Liver (tissue), 9 donors: ENCODE results near the gene TIAM2. TPM values are rescaled to one million over a fixed set of nuclear protein-coding genes. Genes with fewer than 3 reads are reported as not detected.

Source experiments
- DNase-seq: peaks from one replicate; pipeline ENCODE4 v3.0.0-alpha.2; 2017; ENCODE audit warnings: low spot score
- H3K27ac ChIP-seq, 2 donors: one replicate each; pipeline ENCODE4 v1.7.0; 2013; ENCODE audit warnings: inconsistent platforms in 2 of 2, low read length in 2 of 2, control low read depth in 1 of 2, low read depth in 1 of 2, mild to moderate bottlenecking in 1 of 2
- H3K27me3 ChIP-seq, 4 donors: one replicate each; pipeline versions ENCODE4 v1.6.1 to v1.7.0; 2013; ENCODE audit warnings: low read length in 3 of 4, inconsistent platforms in 1 of 4, mild to moderate bottlenecking in 1 of 4, moderate library complexity in 1 of 4; ENCODE audit not compliant: control insufficient read depth in 4 of 4, insufficient read depth in 4 of 4
- H3K36me3 ChIP-seq, 4 donors: one replicate each; pipeline versions ENCODE4 v1.6.1 to v1.7.0; 2013; ENCODE audit warnings: low read length in 3 of 4, mild to moderate bottlenecking in 3 of 4, low read depth in 1 of 4, moderate library complexity in 1 of 4; ENCODE audit not compliant: control insufficient read depth in 4 of 4, insufficient read depth in 3 of 4
- H3K4me1 ChIP-seq, 4 donors: one replicate each; pipeline versions ENCODE4 v1.6.1 to v1.7.0; 2013; ENCODE audit warnings: low read length in 3 of 4, mild to moderate bottlenecking in 3 of 4, moderate library complexity in 1 of 4; ENCODE audit not compliant: control insufficient read depth in 4 of 4, insufficient read depth in 4 of 4
- H3K4me3 ChIP-seq, 3 donors: one replicate each; pipeline versions ENCODE4 v1.6.1 to v1.7.0; 2013; ENCODE audit warnings: low read length in 3 of 3, control low read depth in 1 of 3, low read depth in 1 of 3, mild to moderate bottlenecking in 1 of 3
- H3K9ac ChIP-seq, 2 donors: one replicate each; pipeline ENCODE4 v1.7.0; 2013; ENCODE audit warnings: low read length in 2 of 2, mild to moderate bottlenecking in 2 of 2, moderate library complexity in 2 of 2, control low read depth in 1 of 2, low read depth in 1 of 2
- H3K9me3 ChIP-seq, 4 donors: one replicate each; pipeline versions ENCODE4 v1.6.1 to v1.7.0; 2013; ENCODE audit warnings: low read length in 3 of 4; ENCODE audit not compliant: control insufficient read depth in 4 of 4
- ATF3 ChIP-seq: IDR thresholded peaks from 2 replicates; pipeline ENCODE4 v1.6.1; 2016; ENCODE audit warnings: antibody characterized with exemption
- EGR1 ChIP-seq, 2 donors: IDR thresholded peaks; 2 replicates each; pipeline ENCODE4 v1.6.1; 2016 to 2018; ENCODE audit warnings: antibody characterized with exemption in 2 of 2, low read depth in 2 of 2
- FOXA1 ChIP-seq: IDR thresholded peaks from 2 replicates; pipeline ENCODE4 v1.6.1; 2016; ENCODE audit warnings: antibody characterized with exemption
- FOXA2 ChIP-seq: IDR thresholded peaks from 2 replicates; pipeline ENCODE4 v1.6.1; 2016; ENCODE audit warnings: antibody characterized with exemption
- GABPA ChIP-seq, 2 donors: IDR thresholded peaks in 1 of 2; conservative IDR thresholded peaks in 1 of 2; 2 replicates each; pipeline ENCODE4 v1.6.1; 2016; ENCODE audit warnings: antibody characterized with exemption in 2 of 2, mild to moderate bottlenecking in 1 of 2, moderate library complexity in 1 of 2
- HNF4A ChIP-seq, 2 donors: conservative IDR thresholded peaks; 2 replicates each; pipeline ENCODE4 v1.6.1; 2016; ENCODE audit warnings: antibody characterized with exemption in 2 of 2, mild to moderate bottlenecking in 2 of 2
- HNF4G ChIP-seq: IDR thresholded peaks from 2 replicates; pipeline ENCODE4 v1.6.1; 2016; ENCODE audit warnings: antibody characterized with exemption
- JUND ChIP-seq, 2 donors: IDR thresholded peaks; 2 replicates each; pipeline ENCODE4 v1.6.1; 2016; ENCODE audit warnings: antibody characterized with exemption in 2 of 2
- MAX ChIP-seq: IDR thresholded peaks from 2 replicates; pipeline ENCODE4 v1.6.1; 2016; ENCODE audit warnings: antibody characterized with exemption
- NR2F2 ChIP-seq: IDR thresholded peaks from 2 replicates; pipeline ENCODE4 v1.6.1; 2016; ENCODE audit warnings: antibody characterized with exemption
- RAD21 ChIP-seq, 2 donors: IDR thresholded peaks; 2 replicates each; pipeline ENCODE4 v1.6.1; 2016; ENCODE audit warnings: antibody characterized with exemption in 2 of 2, mild to moderate bottlenecking in 2 of 2
- REST ChIP-seq: IDR thresholded peaks from 2 replicates; pipeline ENCODE4 v1.6.1; 2016; ENCODE audit warnings: antibody characterized with exemption, mild to moderate bottlenecking
- RXRA ChIP-seq, 2 donors: IDR thresholded peaks; 2 replicates each; pipeline ENCODE4 v1.6.1; 2017 to 2018; ENCODE audit warnings: antibody characterized with exemption in 2 of 2, mild to moderate bottlenecking in 1 of 2
- SP1 ChIP-seq: IDR thresholded peaks from 2 replicates; pipeline ENCODE4 v1.6.1; 2018; ENCODE audit warnings: antibody characterized with exemption, mild to moderate bottlenecking
- TAF1 ChIP-seq: conservative IDR thresholded peaks from 2 replicates; pipeline ENCODE4 v1.6.1; 2016; ENCODE audit warnings: antibody characterized with exemption, mild to moderate bottlenecking
- YY1 ChIP-seq: IDR thresholded peaks from 2 replicates; pipeline ENCODE4 v1.6.1; 2016; ENCODE audit warnings: antibody characterized with exemption, mild to moderate bottlenecking
- ZBTB33 ChIP-seq: IDR thresholded peaks from 2 replicates; pipeline ENCODE4 v1.6.1; 2016; ENCODE audit warnings: antibody characterized with exemption
- WGBS: extraction: QIAGEN DNeasy Blood & Tissue Kit; methylation state at CpG from one replicate; pipeline ENCODE4 v1.1.7; 2013; 5-methylcytosine and 5-hydroxymethylcytosine counted together
- polyA plus RNA-seq, 2 donors: library from polyadenylated mRNA; stranded (reverse) in 1 of 2; unstranded in 1 of 2; fragments of 200-250 nt in 1 of 2; fragments of >200 nt in 1 of 2; fragmentation: Nextera tagmentation in 1 of 2; extraction: Ambion mirVana in 1 of 2; gene quantifications; one replicate each; pipeline versions ENCODE4 v1.2.1 to v1.2.3, GENCODE V29; 2013 to 2015
- total RNA-seq, 2 donors: library from RNA; depleted of rRNA; stranded (reverse); fragments of >200 nt; gene quantifications; one replicate each; pipeline ENCODE4 v1.2.3, GENCODE V29; 2014
- donor health status: healthy.
- donor health status: healthy.
- donor health status: healthy.
- donor health status: healthy.
- donor health status: healthy.

The TIAM2 gene
- total and polyA plus RNA-seq, 4 donors, result 0.62 to 3.7 (median 2.4) TPM

- TF ChIP-seq REST (no peak), SP1 (no peak), ATF3 (no peak), FOXA1 (no peak), EGR1 (IDR thresholded peaks at IDR 0.05; ENCODE audit: low read depth in 2 of 2) (no peak), NR2F2 (no peak), HNF4G (no peak), YY1 (no peak), FOXA2 (no peak), RXRA (IDR thresholded peaks at IDR 0.05) (no peak)
Observed at GRCh38 chr6:155273431-155273830, 278.3 kb downstream of the TIAM2 start (continued).

GRCh38 chr6:155274106-155274505, 279.0 kb downstream of the TIAM2 start:
- WGBS, result 79% methylated on average over 2 of the region's 2 CpGs
- no peaks in the 10 kb centered on the region for H3K27me3 ChIP-seq
- no peaks in the 10 kb centered on the region for H3K9me3 ChIP-seq
- no peak overlapping the region for H3K27ac ChIP-seq
- H3K9ac ChIP-seq, result no peak overlapping the region
- H3K36me3 ChIP-seq, result peaks cover 0 to 14% (median 5%) of the 10 kb centered on the region in 4 donors
- no peak for TF ChIP-seq GABPA (IDR thresholded peaks at IDR 0.05 in 1 of 2, conservative IDR thresholded peaks at IDR 0.05 in 1 of 2)
- TF ChIP-seq YY1, result no peak
- TF ChIP-seq TAF1, result no peak
- TF ChIP-seq ATF3, result no peak
- TF ChIP-seq RXRA (IDR thresholded peaks at IDR 0.05), result no peak
- TF ChIP-seq SP1, result no peak
- no peak for TF ChIP-seq FOXA1
- TF ChIP-seq JUND (IDR thresholded peaks at IDR 0.05), result no peak
- no peak for TF ChIP-seq FOXA2
- TF ChIP-seq HNF4A (conservative IDR thresholded peaks at IDR 0.05), result no peak
- no peak for TF ChIP-seq MAX
- TF ChIP-seq ZBTB33, result no peak
- TF ChIP-seq EGR1 (IDR thresholded peaks at IDR 0.05; ENCODE audit: low read depth in 2 of 2), result no peak
- TF ChIP-seq NR2F2, result no peak
- TF ChIP-seq HNF4G, result no peak
- no peak for TF ChIP-seq RAD21 (IDR thresholded peaks at IDR 0.05)
- DNase-seq, result no peak
- H3K4me1 ChIP-seq, result peaks cover 0 to 1% (median 0%) of the 10 kb centered on the region in 4 donors
- no peak overlapping the region for H3K4me3 ChIP-seq
